T47D (cell line): Measurements from ENCODE around the gene TMEM256.

Source experiments
- DNase-seq, 2 experiments: peaks; one replicate each; pipeline versions ENCODE4 v3.0.0 to v3.0.0-alpha.2; 2011 to 2012; ENCODE audit warnings: low read depth in 1 of 2, low spot score in 1 of 2
- JUND ChIP-seq: IDR thresholded peaks from 2 replicates; pipeline ENCODE4 v1.6.1; 2012; ENCODE audit warnings: low read depth
- in situ Hi-C: cut with HindIII; loops from 2 replicates; pipeline ENCODE4 v1.10.0; 2016; ENCODE audit warnings: low sequenced_read_pairs, low pct_unique_long_range_greater_than_20kb

TMEM256 gene

GRCh38 chr17:7426203-7426863, 22.4 kb upstream of the TMEM256 start:
- no peak for TF ChIP-seq JUND
- no peak for DNase-seq
- in situ Hi-C loops = no loop called here

GRCh38 chr17:7425756-7426155, 21.9 kb upstream of the TMEM256 start:
- in situ Hi-C loops = no loop called here
- TF ChIP-seq JUND = no peak
- DNase-seq = no peak

GRCh38 chr17:7425316-7425715, 21.4 kb upstream of the TMEM256 start, which contains the start of gene SPEM2:
Gene SPEM2 (plus strand): TSS chr17:7425616. CDS start chr17:7425689, 73 bp downstream.
- in situ Hi-C loops = no loop called here
- DNase-seq = no peak
- no peak for TF ChIP-seq JUND

- DNase-seq = no peak
- no peak for TF ChIP-seq JUND
- in situ Hi-C loops = no loop called here
Measured at GRCh38 chr17:7423679-7424078, 19.8 kb upstream of the TMEM256 start.

- DNase-seq = no peak
- no peak for TF ChIP-seq JUND
- in situ Hi-C loops = no loop called here
Measured at GRCh38 chr17:7421186-7421585, 17.3 kb upstream of the TMEM256 start.

- DNase-seq = no peak
- in situ Hi-C loops = no loop called here
- TF ChIP-seq JUND = no peak
Measured at GRCh38 chr17:7419819-7420610, 16.1 kb upstream of the TMEM256 start, which contains the start of gene SPEM1. Gene SPEM1 (plus strand): TSS chr17:7420324. CDS start chr17:7420385, 61 bp downstream.

GRCh38 chr17:7418472-7419152, 14.7 kb upstream of the TMEM256 start:
- no peak for DNase-seq
- TF ChIP-seq JUND = no peak
- in situ Hi-C loops = no loop called here

GRCh38 chr17:7417056-7417655, 13.3 kb upstream of the TMEM256 start:
- no peak for TF ChIP-seq JUND
- no peak for DNase-seq
- in situ Hi-C loops = no loop called here

- TF ChIP-seq JUND = no peak
- peak in 1 of 2 experiments; percentile 22 for DNase-seq
- in situ Hi-C loops = no loop called here
Measured at GRCh38 chr17:7416323-7416722, 12.4 kb upstream of the TMEM256 start.

- no peak for TF ChIP-seq JUND
- DNase-seq = no peak
- in situ Hi-C loops = no loop called here
Measured at GRCh38 chr17:7415784-7416183, 11.9 kb upstream of the TMEM256 start.

- in situ Hi-C loops = no loop called here
- TF ChIP-seq JUND = no peak
- DNase-seq = no peak
Measured at GRCh38 chr17:7414837-7415236, 10.9 kb upstream of the TMEM256 start.

GRCh38 chr17:7413346-7413985, 9.6 kb upstream of the TMEM256 start:
- TF ChIP-seq JUND = no peak
- in situ Hi-C loops = no loop called here
- no peak for DNase-seq
